H1 (cell line): ENCODE measurements around the gene TMA7B. TPM values are rescaled to one million over a fixed set of nuclear protein-coding genes. Genes with fewer than 3 reads are reported as not detected.

Source experiments
- EP300 ChIP-seq, 2 experiments: IDR thresholded peaks; 1 replicate in 1 of 2; 2 replicates in 1 of 2; pipeline ENCODE4 v1.6.1; 2011 to 2012; ENCODE audit warnings: low read depth in 2 of 2, low read length in 2 of 2, mild to moderate bottlenecking in 2 of 2, borderline replicate concordance in 1 of 2, inconsistent platforms in 1 of 2, moderate library complexity in 1 of 2
- GABPA ChIP-seq: IDR thresholded peaks from 2 replicates; pipeline ENCODE4 v1.6.1; 2011; ENCODE audit warnings: mild to moderate bottlenecking, low read length, moderate library complexity, borderline replicate concordance; ENCODE audit not compliant: insufficient read depth
- polyA plus RNA-seq, 7 experiments: library from polyadenylated mRNA; depleted of rRNA in 3 of 7; stranded (reverse) in 5 of 7; unstranded in 2 of 7; fragments of >200 nt in 5 of 7; fragments of 200-250 nt in 2 of 7; gene quantifications; 1 replicate in 5 of 7; 2 replicates in 1 of 7; 4 replicates in 1 of 7; pipeline versions ENCODE4 v1.2.1 to v1.2.3, GENCODE V29; 2011 to 2013; ENCODE audit warnings: missing spikeins in 2 of 7, mixed read lengths in 2 of 7
- total RNA-seq: library from RNA; stranded (reverse); fragmentation: NEBNext Ultra II Directional; extraction: Animal tissue kit (Norgen Biotek cat#: 25700); gene quantifications from 2 replicates; pipeline ENCODE4 v1.2.1, GENCODE V29; 2021

The TMA7B gene
- total and polyA plus RNA-seq, 2 of the 8 experiments (the other 6 are each of a cell fraction or from before 2014, with no cell fraction given), result not detected

GRCh38 chr22:39924286-39924685 is 35.9 kb upstream of the TMA7B start (continued):
- no peak for TF ChIP-seq GABPA
- TF ChIP-seq EP300 (IDR thresholded peaks at IDR 0.05; ENCODE audit: borderline replicate concordance in 1 of 2, low read depth in 2 of 2, low read length in 2 of 2), result no peak
